Neural cell (in vitro differentiated cells): Measurements from ENCODE around the gene SLIT3. TPM values are rescaled to one million over a fixed set of nuclear protein-coding genes. Genes with fewer than 3 reads are reported as not detected.

ENCODE experiments used
- H2AFZ ChIP-seq: fragments of 200-600, 300-800 bp; sonication (generic), shearing (Covaris generic); 2 replicates; pipeline ENCODE4 v1.6.0; 2014; ENCODE audit warnings: low read depth, mild to moderate bottlenecking, antibody characterized with exemption, low read length, moderate library complexity
- H3F3A ChIP-seq: fragments of 200-600 bp; shearing (Covaris generic); 2 replicates; pipeline ENCODE4 v1.6.1; 2016; ENCODE audit warnings: mild to moderate bottlenecking, moderate library complexity, mixed read lengths, antibody characterized with exemption, low read length; ENCODE audit not compliant: insufficient read depth, poor library complexity, severe bottlenecking
- H3K27ac ChIP-seq: fragments of 200-600, 300-800 bp; sonication (generic), shearing (Covaris generic); 2 replicates; pipeline ENCODE4 v1.5.1; 2014; ENCODE audit warnings: mild to moderate bottlenecking, low read length, moderate library complexity
- H3K27me3 ChIP-seq: fragments of 300-800, 200-600 bp; sonication (generic), shearing (Covaris generic); 2 replicates; pipeline ENCODE4 v1.6.0; 2014; ENCODE audit warnings: mild to moderate bottlenecking, low read depth, low read length, moderate library complexity; ENCODE audit not compliant: insufficient read depth
- H3K36me3 ChIP-seq: fragments of 300-800, 200-600 bp; sonication (generic), shearing (Covaris generic); 2 replicates; pipeline ENCODE4 v1.5.1; 2014; ENCODE audit warnings: mild to moderate bottlenecking, antibody characterized with exemption, low read length, moderate library complexity; ENCODE audit not compliant: insufficient read depth
- H3K4me2 ChIP-seq: fragments of 300-800, 200-600 bp; sonication (generic), shearing (Covaris generic); 2 replicates; pipeline ENCODE4 v1.6.0; 2014; ENCODE audit warnings: mild to moderate bottlenecking, low read length
- H3K4me3 ChIP-seq: fragments of 300-800, 200-600 bp; sonication (generic), shearing (Covaris generic); 2 replicates; pipeline ENCODE4 v1.5.1; 2014; ENCODE audit warnings: mild to moderate bottlenecking, low read length, moderate library complexity
- H3K79me2 ChIP-seq: fragments of 200-600 bp; shearing (Covaris generic); replicated peaks from 2 replicates; pipeline ENCODE4 v1.6.0; 2014; ENCODE audit warnings: mild to moderate bottlenecking, low read length, moderate library complexity; ENCODE audit not compliant: insufficient read depth
- H3K9ac ChIP-seq: fragments of 300-800, 200-600 bp; sonication (generic), shearing (Covaris generic); 2 replicates; pipeline ENCODE4 v1.6.1; 2016; ENCODE audit warnings: mild to moderate bottlenecking, low read length, mixed read lengths
- H3K9me2 ChIP-seq: fragments of 200-600 bp; shearing (Covaris generic); 2 replicates; pipeline ENCODE4 v1.6.1; 2016; ENCODE audit warnings: mild to moderate bottlenecking, low read length, mixed read lengths; ENCODE audit not compliant: insufficient read depth
- H3K9me3 ChIP-seq: fragments of 200-600, 300-800 bp; sonication (generic), shearing (Covaris generic); 2 replicates; pipeline ENCODE4 v1.6.1; 2016; ENCODE audit warnings: mild to moderate bottlenecking, mixed run types, low read length, moderate library complexity, mixed read lengths
- H4K20me1 ChIP-seq: fragments of 200-600 bp; shearing (Covaris generic); 2 replicates; pipeline ENCODE4 v1.6.1; 2016; ENCODE audit warnings: mild to moderate bottlenecking, mixed run types; ENCODE audit not compliant: insufficient read depth
- CTCF ChIP-seq: fragments of 450-650 bp; IDR thresholded peaks from 2 replicates; pipeline ENCODE4 v1.5.1; 2014; ENCODE audit warnings: antibody characterized with exemption, mild to moderate bottlenecking, moderate library complexity; ENCODE audit not compliant: poor library complexity, severe bottlenecking
- EP300 ChIP-seq: fragments of 450-650 bp; conservative IDR thresholded peaks from 2 replicates; pipeline ENCODE4 v1.6.1; 2014; ENCODE audit warnings: antibody characterized with exemption, mild to moderate bottlenecking, moderate library complexity; ENCODE audit not compliant: poor library complexity, severe bottlenecking
- EZH2 ChIP-seq: fragments of 200-600, 300-800 bp; shearing (Covaris generic), sonication (generic); IDR thresholded peaks from 2 replicates; pipeline ENCODE4 v1.6.1; 2014; ENCODE audit warnings: antibody characterized with exemption, low read length, borderline replicate concordance, mild to moderate bottlenecking; ENCODE audit not compliant: insufficient read depth, poor library complexity, severe bottlenecking
- MXI1 ChIP-seq: fragments of 450-650 bp; conservative IDR thresholded peaks from 2 replicates; pipeline ENCODE4 v1.6.1; 2014; ENCODE audit warnings: antibody characterized with exemption, mild to moderate bottlenecking; ENCODE audit not compliant: poor library complexity, severe bottlenecking
- POLR2AphosphoS5 ChIP-seq: IDR thresholded peaks from 2 replicates; pipeline ENCODE4 v1.6.1; 2012
- RAD21 ChIP-seq: fragments of 450-650 bp; conservative IDR thresholded peaks from 2 replicates; pipeline ENCODE4 v1.6.1; 2014; ENCODE audit warnings: antibody characterized with exemption, mild to moderate bottlenecking, moderate library complexity
- REST ChIP-seq: IDR thresholded peaks from 2 replicates; pipeline ENCODE4 v1.6.1; 2012; ENCODE audit warnings: borderline replicate concordance
- SMC3 ChIP-seq: fragments of 450-650 bp; conservative IDR thresholded peaks from 2 replicates; pipeline ENCODE4 v1.6.1; 2014; ENCODE audit warnings: antibody characterized with exemption, mild to moderate bottlenecking, moderate library complexity; ENCODE audit not compliant: poor library complexity
- TAF1 ChIP-seq: IDR thresholded peaks from 2 replicates; pipeline ENCODE4 v1.6.1; 2012; ENCODE audit warnings: low read depth
- polyA plus RNA-seq: library from polyadenylated mRNA; depleted of rRNA; stranded (reverse); fragments of >200 nt; gene quantifications from 2 replicates; pipeline ENCODE4 v1.2.3, GENCODE V29; 2014

SLIT3 gene
- polyA plus RNA-seq, 1 donor from 2014 or later: 1.2 TPM

GRCh38 chr5:168830833-168831232 lies 470.1 kb downstream of the SLIT3 start:
- no peaks in the 10 kb centered on the region for H3K36me3 ChIP-seq
- H3K9me2 ChIP-seq: no peaks in the 10 kb centered on the region
- H3K27ac ChIP-seq: no peak overlapping the region
- no peaks in the 10 kb centered on the region for H3K79me2 ChIP-seq
- no peak overlapping the region for H3K4me3 ChIP-seq
- TF ChIP-seq CTCF (no peak), POLR2AphosphoS5 (no peak), MXI1 (no peak), TAF1 (no peak), EZH2 (no peak), REST (no peak), RAD21 (no peak), EP300 (no peak), SMC3 (no peak)
- H2AFZ ChIP-seq: no peak overlapping the region
- no peaks in the 10 kb centered on the region for H4K20me1 ChIP-seq
- no peaks in the 10 kb centered on the region for H3F3A ChIP-seq
- peaks cover 29% of the 10 kb centered on the region for H3K27me3 ChIP-seq
- no peaks in the 10 kb centered on the region for H3K9me3 ChIP-seq
- no peak overlapping the region for H3K4me2 ChIP-seq
- H3K9ac ChIP-seq: no peak overlapping the region

- H3K27me3 ChIP-seq: peaks cover 29% of the 10 kb centered on the region
- no peak for TF ChIP-seq EZH2
- no peak for TF ChIP-seq TAF1
- no peak for TF ChIP-seq MXI1
These were observed 471.0 kb downstream of the SLIT3 start for GRCh38 chr5:168829922-168830417.

GRCh38 chr5:168829044-168829443 lies 471.9 kb downstream of the SLIT3 start:
- H3K27ac ChIP-seq: no peak overlapping the region
- H3F3A ChIP-seq: no peaks in the 10 kb centered on the region
- H3K79me2 ChIP-seq: no peaks in the 10 kb centered on the region
- peaks cover 28% of the 10 kb centered on the region for H3K27me3 ChIP-seq
- H3K4me3 ChIP-seq: no peak overlapping the region
- H3K36me3 ChIP-seq: no peaks in the 10 kb centered on the region
- no peaks in the 10 kb centered on the region for H3K9me2 ChIP-seq
- no peak overlapping the region for H2AFZ ChIP-seq
- H4K20me1 ChIP-seq: no peaks in the 10 kb centered on the region
- no peak for TF ChIP-seq EP300
- no peak for TF ChIP-seq TAF1
- TF ChIP-seq POLR2AphosphoS5: no peak
- no peak for TF ChIP-seq REST
- TF ChIP-seq MXI1: no peak
- no peak for TF ChIP-seq RAD21
- TF ChIP-seq SMC3: no peak
- no peak for TF ChIP-seq CTCF
- no peak for TF ChIP-seq EZH2
- no peak overlapping the region for H3K4me2 ChIP-seq
- H3K9me3 ChIP-seq: no peaks in the 10 kb centered on the region
- no peak overlapping the region for H3K9ac ChIP-seq

More at GRCh38 chr5:168829922-168830417, 471.0 kb downstream of the SLIT3 start:
- no peaks in the 10 kb centered on the region for H4K20me1 ChIP-seq
- no peak overlapping the region for H3K27ac ChIP-seq
- no peak overlapping the region for H2AFZ ChIP-seq
- no peak overlapping the region for H3K4me2 ChIP-seq
- H3K79me2 ChIP-seq: no peaks in the 10 kb centered on the region
- H3K36me3 ChIP-seq: no peaks in the 10 kb centered on the region
- no peak overlapping the region for H3K9ac ChIP-seq
- H3K4me3 ChIP-seq: no peak overlapping the region
- H3K9me3 ChIP-seq: no peaks in the 10 kb centered on the region
- H3K9me2 ChIP-seq: no peaks in the 10 kb centered on the region
- no peaks in the 10 kb centered on the region for H3F3A ChIP-seq
